MM.1S (cell line): ENCODE measurements around the gene HS6ST1.

ENCODE experiments used
- CTCF ChIP-seq: fragments of 300-600 bp; sonication (generic); IDR thresholded peaks from 2 replicates; pipeline ENCODE4 v1.5.1; 2016; ENCODE audit warnings: antibody characterized with exemption, low read length, mixed read lengths
- EZH2 ChIP-seq: fragments of 300-600 bp; sonication (generic); optimal IDR thresholded peaks from 2 replicates; pipeline ENCODE3; 2017; ENCODE audit warnings: low read depth, mild to moderate bottlenecking, antibody characterized with exemption, low read length, mixed read lengths
- EZH2phosphoT487 ChIP-seq: fragments of 300-600 bp; sonication (generic); IDR thresholded peaks from 2 replicates; pipeline ENCODE4 v1.6.1; 2018; ENCODE audit warnings: antibody characterized with exemption, low read length

DNA sequence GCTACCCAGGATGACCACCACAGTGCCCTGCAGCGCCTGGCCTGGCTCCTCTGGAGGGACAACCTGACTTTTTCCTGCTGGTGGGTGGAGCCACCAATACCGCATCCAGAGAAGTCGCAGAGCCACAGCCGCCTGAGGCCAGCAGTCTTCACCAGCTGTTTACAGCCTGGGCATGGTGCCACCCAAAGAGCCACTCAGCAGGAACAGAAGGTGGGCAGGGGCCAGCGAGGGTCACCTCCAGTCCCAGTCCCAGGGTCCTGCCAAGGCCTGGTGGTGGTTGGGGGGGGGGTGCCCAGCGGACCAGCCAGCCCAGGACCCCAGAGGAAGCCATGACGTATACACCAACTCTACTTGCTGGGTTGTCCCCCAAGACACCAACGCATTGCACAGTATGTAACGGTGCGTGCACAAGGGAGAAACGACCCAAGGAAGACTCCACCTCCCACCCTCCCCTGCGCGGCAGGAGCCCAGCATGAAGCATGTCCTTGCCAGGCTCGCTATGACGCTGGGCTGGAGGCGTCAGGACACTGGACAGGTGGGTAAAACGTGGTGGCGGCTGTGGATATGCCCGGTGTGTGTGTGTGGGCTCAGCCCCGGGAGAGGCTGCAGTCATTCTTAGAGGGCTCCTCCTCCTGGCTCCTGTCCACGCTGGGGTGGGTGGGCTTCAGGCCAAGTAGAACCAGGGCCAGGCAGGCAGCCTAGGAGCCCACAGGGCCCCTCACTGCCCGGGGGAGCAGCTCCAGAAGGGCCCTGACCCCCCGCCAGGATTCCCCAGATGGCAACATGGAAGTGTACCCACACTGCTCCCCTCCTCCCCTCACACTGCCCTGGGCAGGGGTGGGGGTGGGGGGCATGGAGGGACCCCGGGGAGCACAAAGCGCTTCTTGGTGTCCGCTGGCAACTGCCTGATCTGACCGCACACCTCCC lies 49.3 kb downstream of the HS6ST1 start:
- TF ChIP-seq CTCF: no peak
- TF ChIP-seq EZH2phosphoT487: no peak
- no peak for TF ChIP-seq EZH2
